Measurements from ENCODE around the gene SLC26A1. TPM values are rescaled to one million over a fixed set of nuclear protein-coding genes. Genes with fewer than 3 reads are reported as not detected.

The SLC26A1 gene
- total RNA-seq, 4 donors from 2014 or later: 1.7 to 4.1 (median 2.8) TPM

Other genes with a start within 250 kb of the SLC26A1 start
- 1 to 10 TPM in 1 of 4 donors, under 1 TPM in 2, not detected in 1; 0.32 to 3.7 (median 0.41) TPM for gene CPLX1, start 167.3 kb downstream of the SLC26A1 start, total RNA-seq
- gene GAK, start 61.1 kb downstream of the SLC26A1 start, total RNA-seq: 100 to 1,000 TPM; 230 to 882 (median 305) TPM
- 100 to 1,000 TPM in 1 of 4 donors, 10 to 100 TPM in 3; 44.0 to 116 (median 50.5) TPM for gene TMEM175, start 60.9 kb downstream of the SLC26A1 start, total RNA-seq
- gene DGKQ, start 19.8 kb downstream of the SLC26A1 start, total RNA-seq: 100 to 1,000 TPM in 2 of 4 donors, 10 to 100 TPM in 2; 51.8 to 147 (median 86.0) TPM
- 10 to 100 TPM; 25.9 to 78.6 (median 40.4) TPM for gene IDUA, start 6.4 kb downstream of the SLC26A1 start, total RNA-seq
- gene FGFRL1, start 18.2 kb upstream of the SLC26A1 start, total RNA-seq: 10 to 100 TPM; 11.7 to 15.9 (median 14.2) TPM
- 1 to 10 TPM in 2 of 4 donors, not detected in 2; 2.5 to 9.1 TPM for gene RNF212, start 120.2 kb upstream of the SLC26A1 start, total RNA-seq
- gene SPON2, start 179.2 kb upstream of the SLC26A1 start, total RNA-seq: 100 to 1,000 TPM in 1 of 4 donors, 10 to 100 TPM in 3; 45.4 to 127 (median 53.1) TPM

Data from transverse colon (tissue), 4 donors.